GM18861 (cell line): ENCODE data around the gene DPH1.

Experiments
- ATAC-seq: cut with Tn5 transposase; IDR thresholded peaks from one replicate; pipeline ENCODE4 v1.9.1; 2021; ENCODE audit not compliant: unreplicated experiment

DPH1 gene

DNA sequence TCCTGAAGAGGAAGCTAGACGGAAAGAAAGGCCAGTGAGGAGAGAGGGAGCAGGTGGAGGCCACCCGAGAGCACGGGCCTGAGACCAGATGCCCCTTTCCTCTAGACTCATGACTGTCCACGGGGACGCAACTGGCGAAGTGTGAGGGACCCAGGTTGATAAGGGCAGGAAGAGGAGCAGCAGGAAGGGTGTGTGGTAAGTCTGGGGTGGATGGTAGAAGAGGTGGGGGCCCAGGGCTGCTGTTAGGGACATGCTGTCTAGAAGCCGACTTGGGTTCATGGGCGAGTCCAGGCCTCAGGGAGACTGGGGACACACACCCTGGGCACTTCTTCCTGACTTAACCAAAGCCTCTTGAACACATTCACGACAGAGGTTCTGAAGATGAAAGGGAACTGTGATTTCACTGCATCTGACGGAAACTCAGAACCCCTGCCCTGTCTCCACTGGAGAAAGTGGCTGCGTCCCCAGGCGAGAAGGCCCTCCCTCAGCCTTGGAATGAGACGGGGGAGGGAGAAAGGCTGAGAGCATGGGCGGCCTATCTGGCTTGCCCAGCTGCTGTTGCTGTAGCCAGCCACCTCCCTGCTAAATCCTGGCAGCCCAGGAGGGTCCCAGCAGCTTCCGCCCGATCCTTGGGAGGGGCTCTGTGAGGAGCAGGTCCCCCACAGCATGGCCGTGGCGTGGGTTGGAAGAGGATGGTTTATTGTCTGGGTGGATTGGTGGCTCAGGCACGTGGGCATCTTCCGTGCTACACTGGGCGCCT, 30.9 kb downstream of the DPH1 start:
- ATAC-seq, result no peak

DNA sequence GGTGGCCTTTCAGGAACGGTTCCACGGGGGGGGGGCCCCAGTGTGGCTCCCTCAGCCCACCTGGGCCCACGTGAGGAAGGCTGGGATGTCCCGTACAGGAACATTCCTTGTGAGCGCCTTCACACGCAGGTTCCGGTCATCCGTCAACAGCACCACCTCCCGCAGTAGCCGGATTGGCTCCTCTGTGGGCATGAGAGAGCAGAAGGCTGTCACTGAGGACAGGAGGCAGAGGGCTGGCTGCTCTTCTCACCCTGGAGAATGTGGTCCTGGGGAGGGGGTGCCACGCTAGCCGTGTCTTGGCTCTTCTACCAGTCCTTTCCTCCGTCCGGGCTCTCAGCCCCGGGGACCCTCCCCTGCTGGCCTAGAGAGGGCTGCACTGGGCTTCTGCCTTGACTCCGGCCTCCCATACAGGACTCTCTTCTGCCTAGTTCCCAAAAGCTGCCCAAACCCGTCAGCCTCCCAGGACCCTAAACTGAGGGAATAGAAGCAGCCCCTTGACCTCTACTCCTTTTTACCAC, 31.5 kb downstream of the DPH1 start:
- no peak for ATAC-seq

DNA sequence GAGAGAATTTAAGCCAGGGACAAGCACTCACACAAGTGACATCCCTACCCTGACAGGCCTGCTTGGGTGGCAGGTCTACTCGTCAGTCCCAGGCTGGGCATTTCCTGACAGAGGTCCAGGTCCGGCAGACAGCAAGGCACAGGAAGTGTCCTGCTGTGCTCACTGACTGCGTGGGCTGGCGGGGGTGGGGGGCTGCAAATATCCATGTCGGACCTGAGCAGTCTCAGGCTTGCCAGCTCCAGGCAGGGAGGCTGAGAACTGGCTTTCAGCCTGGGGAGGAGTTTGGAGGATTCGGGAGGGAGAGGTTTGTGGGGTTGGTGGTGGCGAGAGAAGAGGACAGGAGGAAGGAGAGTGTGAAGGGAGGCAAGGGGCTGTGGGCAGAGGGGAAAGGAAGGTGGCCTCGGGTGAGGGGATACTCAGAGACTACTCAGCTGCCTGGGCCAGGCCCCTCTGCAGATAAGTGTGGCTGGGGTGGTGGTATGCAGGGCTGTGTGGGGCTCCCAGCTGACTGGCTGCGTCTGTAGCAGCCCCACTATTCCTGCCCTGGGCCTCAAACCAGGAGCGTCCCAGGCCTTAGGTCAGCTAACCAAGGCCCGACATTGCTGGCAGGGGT, 32.7 kb downstream of the DPH1 start:
- ATAC-seq, result no peak

DNA sequence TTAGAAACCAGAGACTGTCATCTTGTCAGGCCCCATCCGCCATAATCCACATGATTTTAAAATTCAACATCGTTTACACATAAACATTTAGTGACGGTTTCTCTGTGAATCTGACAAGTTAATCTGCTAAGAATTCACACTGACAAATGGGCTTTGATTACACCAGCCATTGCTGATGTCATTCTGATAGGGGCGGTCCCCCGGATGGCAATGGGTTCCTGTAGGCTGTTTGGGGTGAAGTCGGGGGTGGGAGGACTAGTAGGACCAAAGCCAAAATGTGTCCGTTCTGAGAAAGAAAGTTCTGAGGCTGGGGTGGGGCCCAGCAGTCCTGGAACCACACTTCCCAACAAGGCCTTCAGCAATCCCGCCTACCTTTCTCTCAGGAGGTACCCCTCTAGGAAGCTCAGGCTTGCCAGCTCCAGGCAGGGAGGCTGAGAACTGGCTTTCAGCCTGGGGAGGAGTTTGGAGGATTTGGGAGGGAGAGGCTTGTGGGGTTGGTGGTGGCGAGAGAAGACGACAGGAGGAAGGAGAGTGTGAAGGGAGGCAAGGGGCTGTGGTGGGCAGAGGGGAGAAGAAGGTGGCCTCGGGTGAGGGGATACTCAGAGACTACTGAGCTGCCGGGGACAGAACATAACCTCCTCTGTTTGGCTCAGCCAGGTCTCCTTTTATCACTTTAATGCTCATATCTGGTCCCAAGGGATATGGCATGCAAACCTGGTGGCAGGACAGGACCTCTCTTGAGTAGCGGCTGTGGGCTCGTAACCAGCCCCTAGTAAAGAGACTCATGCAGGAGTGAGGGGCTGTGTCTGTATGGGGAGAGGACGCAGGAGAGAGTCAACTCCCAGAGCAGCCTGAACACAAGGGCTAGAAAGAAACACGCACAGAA, 33.6 kb downstream of the DPH1 start:
- ATAC-seq, result no peak

DNA sequence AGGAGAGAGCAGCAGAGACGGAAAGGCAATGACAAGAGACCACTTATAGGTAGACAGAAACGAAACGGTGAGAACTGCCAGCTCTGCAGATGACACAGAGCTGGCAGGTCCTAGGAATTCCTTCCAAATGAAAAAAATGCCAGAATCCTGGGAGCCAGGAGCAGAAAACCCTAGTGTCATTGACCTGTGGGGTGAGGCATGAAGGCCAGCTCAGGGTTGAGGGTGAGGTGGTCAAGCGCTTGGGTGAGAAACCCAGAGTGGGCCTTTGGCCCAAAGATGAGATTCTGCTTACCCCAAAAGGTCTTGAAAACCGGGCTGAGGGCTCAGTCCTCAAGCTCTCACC, 34.2 kb downstream of the DPH1 start:
- ATAC-seq, result no peak

DNA sequence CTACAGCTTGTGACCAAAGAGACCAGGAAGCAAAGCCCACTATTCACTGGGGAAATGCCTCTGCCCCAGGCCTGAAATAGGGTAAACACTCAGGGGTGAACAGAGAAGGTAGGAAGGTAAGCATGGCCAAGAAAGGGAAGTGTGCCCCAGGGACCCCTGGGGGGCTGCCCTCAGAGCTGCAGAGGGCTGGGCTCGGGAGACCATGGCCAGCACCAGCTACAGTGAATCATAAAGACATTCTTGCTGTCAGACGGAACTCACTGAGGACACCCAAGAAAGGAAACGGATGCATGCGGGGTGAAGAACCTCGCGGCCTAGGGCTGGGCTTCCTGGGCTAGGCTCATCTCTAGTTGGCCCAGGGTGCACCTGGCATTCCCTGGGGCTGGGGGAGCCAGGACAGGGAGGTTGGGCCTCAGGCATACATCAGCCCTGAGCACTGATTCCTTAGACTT, 34.6 kb downstream of the DPH1 start:
- no peak for ATAC-seq

DNA sequence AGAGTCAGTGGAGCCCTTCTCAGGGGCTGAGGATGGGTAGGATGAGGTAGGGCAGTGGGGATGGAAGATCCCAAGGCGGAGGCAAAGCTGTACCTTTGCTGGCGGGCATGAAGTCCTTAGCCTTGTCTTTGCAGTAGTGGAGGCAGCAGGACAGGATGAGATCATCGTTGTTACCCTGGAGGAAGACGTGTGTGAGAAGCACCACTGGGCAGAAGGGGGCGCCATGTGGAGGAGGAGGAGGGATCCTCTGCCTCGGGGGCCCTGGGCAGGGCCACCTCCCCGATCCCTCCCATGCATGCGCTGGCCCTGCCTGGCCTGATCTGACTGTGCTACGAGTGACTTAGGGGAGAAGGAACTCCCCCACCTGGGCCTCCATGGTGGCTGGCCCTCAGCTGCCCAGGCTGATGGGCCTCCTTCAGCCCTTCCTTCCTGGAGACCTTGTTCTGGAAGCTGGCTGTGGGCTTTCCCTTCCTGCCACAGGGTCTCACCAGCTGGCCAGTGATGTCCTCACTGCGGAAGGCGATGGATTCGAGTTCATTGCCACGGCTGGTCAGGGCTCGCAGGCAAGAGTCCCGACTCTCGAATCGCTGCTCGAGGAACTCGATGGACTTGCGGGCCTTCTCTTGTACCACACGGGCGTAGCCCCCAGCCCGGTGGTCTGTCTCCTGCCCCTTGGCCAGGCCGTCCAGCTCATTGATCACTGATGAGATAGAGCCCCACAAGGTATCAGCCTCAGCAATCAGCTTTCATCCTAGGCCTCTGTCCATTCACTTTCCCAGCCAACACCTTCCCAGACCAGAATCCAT, 35.2 kb downstream of the DPH1 start:
- no peak for ATAC-seq

DNA sequence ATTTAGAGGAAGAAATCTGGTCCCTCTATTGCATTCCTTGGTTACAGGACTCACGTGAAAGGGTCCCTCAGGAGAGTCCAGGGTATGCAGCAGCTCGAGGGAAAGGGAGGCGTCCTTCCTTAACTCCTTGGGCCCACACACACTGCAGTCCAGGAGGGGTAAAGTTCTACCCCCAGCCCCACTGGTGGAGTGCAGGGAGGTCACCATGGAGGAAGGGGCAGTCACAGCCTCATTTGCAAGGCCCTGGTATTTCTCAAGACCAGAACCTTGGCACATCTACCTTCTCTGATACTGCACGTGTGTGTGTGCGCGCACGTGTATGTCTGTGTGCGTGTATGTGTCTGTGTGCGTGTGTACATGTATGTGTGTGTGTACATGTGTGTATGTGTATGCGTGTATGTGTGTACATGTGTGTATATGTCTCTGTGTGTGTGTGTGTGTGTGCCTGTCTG, 36.0 kb downstream of the DPH1 start:
- ATAC-seq, result no peak

DNA sequence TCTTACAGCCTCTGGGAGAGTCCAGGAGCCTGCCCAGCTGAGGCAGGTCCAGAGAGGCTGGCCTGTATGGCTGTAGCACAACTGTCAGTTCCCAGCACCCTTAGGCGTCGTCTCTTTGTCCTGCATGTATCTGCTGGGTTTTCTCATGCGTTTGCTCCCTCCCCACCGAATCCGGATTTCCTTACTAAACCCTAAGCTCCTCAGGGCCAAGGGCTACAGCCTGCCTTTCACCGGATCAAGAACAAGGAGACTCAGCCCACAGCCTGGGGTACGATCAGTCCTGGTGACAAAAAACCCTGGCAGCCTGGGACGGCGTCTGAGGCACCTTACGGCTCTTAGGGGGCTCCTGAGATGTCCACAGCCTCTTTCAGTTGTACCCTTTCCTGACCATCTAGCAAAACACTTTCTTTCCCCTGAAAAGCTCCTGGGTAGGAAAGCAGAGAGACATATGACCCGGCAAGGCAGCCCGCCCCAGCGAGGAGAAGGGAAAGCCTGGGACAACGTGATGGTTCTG, 37.2 kb downstream of the DPH1 start:
- no peak for ATAC-seq

DNA sequence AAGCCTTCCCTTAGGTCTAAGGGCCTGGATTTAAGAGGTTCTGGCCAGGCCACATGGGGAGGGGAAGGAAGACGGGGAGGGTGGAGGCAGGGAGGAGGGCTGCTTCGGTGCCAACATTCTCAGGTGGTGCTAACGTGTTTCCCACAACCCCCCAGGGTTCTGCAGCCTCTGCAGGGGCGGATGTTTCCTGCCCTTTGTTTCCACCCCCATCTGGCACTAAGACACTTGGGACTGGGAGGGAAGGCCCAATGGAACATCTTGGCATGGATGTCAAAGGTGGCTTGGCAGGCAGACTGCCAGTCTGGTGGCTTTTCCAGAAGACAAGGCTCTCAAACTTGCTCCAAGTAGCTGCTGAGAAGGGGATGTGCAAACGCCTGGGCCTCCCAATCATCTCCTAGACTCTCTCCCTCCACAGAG, 37.7 kb downstream of the DPH1 start:
- no peak for ATAC-seq

DNA sequence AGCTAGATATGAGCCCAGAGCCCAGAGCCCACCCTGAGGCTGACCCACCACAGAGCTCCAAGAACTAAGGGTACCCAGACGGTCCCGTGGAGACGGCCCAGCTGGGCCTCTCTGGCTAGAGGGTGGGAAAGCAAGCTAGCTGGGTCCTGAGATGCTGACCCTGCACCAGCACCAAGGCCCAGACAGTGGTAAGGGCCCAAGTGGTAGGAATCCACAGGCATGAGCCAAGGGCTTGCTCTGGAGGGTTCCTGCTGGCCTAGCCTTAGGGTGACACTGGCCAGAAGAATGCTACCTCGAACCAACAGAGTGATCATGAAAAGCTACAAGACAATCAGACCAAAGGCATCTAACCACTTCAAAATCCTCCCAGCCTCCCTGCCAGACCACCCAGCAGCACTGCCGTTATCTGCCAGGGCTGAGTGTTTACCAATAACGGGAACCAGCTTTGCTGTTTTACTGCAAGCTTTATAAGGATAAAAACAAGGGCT, 38.1 kb downstream of the DPH1 start:
- ATAC-seq, result no peak

DNA sequence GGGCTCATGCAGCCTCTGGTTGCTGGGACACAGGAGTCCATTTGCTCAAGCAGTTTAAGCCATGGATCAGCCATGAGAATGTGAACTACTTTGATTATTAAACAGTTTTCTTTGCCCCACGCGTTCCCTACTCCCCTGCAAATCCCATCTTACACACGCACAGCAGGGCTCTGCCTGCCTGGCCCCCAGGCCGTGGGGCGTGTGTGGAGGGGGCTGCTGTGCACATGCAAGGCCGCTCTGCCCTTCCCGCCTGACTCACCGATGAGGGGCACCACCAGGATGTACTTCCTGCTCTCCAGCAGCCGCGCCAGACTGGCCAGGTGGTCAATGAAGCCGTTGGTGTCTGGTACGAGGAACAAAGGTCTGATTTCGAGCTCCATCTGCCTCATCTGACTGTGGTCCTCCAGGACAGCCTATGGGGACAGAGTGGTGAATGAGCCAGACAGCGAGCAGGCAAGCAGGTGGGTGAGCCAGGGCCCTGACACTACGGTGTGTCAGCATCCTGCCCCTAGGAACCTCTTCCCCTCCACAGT, 38.6 kb downstream of the DPH1 start:
- no peak for ATAC-seq

DNA sequence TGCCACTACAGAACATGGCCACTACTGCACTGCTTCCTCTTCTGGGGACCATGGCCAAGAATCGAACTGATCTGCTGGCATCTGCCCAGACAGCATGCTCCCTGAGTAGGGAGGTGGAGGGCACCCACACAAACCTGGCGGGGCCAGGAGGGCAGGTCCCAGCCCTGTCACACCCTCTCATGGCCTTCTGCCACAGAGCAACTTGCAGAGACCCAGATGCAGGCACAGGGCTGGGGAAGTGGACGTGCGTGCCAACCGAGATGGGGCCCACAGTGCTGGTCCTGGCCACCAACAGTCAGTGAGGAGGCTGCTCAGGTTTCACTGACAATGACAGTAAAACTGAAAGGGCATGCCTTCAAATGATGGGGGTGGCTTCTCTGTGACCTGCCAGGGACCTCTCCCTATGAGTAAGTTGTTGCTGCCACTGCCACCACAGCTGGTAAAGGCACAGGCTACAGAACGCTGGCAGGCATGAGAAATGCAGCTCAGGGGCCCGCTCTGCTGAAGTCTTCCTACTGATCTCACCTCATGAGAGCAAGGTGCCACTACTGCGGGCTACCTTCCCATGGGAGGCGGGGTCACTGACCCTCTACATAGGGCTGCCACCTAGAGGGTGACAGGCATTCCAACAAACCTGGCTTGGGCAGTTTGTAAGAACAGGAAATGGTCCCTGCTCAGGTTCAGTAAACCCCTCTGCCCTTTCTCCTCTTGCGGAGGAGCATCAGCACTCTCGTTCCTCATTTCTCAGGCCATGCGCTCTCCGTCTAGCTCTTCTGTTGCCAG, 40.5 kb downstream of the DPH1 start:
- peak; percentile 78 for ATAC-seq

DNA sequence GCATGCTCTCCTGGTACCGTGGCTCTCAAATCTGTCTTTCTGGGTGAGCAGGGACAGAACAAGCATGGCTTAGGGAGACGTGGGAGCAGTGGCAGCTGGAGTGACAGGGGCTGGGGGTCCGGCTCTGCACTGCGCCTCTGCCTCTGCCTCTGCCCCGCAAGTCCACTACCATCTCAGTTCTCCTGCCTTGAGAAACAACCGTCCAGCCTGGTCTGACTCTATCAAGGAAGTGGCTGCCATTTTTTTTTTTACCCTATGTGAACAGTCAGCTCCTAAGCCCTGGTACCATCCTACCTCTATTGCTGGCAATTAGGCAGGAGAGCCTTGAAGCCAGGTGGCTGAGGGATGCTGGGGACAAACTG, 41.1 kb downstream of the DPH1 start:
- ATAC-seq, result no peak

DNA sequence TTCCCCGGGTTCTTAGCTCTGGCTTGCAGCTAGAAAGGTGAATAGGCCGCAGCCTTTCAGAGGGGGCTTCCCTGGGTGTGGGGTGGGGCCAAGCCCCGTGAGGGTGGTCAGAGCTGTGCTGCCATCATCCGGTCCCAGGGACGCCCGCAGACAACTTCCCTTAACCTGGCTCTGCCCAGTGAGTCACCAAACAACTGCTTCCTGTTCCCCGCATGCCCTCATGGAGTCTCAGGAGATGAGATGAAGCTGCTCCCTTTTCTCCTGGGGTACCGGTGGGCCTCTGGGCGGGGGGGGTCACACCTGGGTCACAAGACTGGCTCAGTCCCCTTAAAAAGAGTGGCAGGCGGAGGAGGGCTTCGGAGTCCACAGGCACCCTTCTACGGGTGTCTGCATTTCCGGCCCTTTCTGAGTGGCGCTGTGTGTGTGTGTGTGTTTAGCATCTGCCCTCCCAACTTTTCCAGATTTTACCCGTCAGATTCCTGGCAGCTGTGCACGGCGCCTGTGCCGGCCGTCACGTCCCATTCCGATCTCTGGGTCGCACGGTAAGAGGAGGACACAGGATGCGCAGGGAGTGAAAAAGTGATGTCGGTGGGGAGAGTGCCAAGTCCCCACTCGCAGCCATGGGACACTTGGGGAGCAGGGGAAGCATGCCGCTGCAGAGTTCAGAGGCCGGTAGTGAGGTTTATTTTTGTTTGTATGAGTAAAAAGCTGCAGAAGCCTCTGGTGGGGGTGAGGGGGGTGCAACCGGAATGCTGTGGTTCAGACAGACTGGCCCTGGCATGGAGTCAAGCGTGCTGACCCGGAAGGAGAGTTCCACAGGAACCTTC, 41.7 kb downstream of the DPH1 start:
- ATAC-seq, result no peak

DNA sequence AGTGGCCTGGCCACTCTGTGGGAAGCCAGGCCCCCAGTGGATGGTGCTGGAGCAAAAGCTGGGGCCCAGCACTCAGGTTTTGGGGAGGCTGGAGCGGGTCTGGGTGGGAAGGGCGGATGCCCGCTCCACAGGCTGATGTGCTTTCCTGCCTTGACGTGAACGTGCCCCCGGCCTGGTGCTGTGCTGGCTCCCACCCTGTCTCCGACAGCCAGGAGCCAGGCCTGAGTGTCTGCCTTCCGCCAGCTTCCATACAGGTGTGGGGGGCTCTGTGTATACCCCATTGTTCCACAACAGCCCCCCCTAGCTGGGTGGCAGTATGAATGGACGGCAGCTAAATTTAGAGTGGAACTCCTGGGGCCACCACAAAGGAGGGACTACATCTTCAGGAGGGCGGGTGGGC, 45.0 kb downstream of the DPH1 start:
- no peak for ATAC-seq

DNA sequence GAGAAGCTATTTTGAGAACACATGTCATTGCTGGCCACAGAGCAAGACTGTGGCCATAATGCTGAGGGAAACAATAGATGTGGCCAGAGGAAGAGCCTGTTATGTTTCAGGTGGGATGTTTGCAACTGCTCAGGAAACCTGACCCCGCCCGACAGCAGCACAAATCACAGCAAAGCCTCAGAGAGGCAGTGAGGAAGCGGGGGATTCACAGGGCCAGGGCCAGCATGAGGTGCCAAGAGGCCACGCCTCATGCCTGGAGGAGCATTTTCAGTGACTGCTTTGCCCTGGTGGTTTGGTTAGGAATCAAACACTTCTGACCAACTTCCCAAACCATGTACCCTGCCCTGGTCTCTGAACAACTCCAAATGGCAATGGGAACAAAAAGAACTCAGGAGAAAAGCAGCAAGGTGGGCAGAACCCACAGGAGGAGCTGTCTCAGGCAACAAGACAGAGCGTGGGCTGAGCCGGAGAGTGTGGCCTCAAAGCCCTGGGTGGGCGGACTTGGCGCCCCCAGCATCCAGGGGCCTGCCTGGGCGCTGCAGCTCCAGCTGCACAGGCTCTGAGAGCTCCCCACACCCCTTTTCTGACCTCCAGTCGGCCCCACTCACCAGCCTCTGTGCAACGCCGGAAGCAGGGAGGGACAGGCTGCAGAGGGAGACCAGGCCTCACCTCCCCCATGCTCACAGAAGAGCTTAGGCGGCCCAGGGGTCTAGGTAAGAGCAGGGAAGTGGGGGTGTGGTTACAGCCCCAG, 45.6 kb downstream of the DPH1 start:
- no peak for ATAC-seq
